Fibroblast of peridontal ligament (primary cell): ENCODE results near the gene GNAQ.

Experiments used
- DNase-seq: peaks from one replicate; pipeline ENCODE4 v3.0.0-alpha.2; 2010; ENCODE audit errors: extremely low read depth

GNAQ gene

GRCh38 chr9:77815260-77815659 is 216.4 kb downstream of the GNAQ start:
- DNase-seq, result no peak

DNA sequence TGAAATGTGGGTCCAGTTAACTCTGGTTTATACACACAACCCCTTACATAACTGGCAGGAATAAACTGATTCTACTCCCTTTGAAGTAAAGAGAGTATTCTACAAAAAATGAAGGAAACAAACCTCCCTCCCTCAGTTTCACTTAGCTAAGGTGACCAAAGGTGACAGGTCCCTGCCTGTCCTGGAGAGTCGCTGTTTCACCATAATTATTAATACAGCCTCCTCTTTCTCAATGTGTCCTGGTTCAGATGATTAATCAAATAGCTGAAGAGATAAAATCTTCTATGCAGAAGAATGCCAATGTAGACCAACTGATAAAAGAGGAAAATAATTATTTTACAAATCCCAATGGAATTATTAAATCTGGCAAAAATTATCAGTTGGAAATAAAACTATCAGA is 219.8 kb downstream of the GNAQ start:
- no peak for DNase-seq

- no peak for DNase-seq
Observed at GRCh38 chr9:77810637-77811119, 220.9 kb downstream of the GNAQ start.

- no peak for DNase-seq
Observed at GRCh38 chr9:77810047-77810446, 221.6 kb downstream of the GNAQ start.

- no peak for DNase-seq
Observed at GRCh38 chr9:77809552-77809951, 222.1 kb downstream of the GNAQ start.

- DNase-seq, result no peak
Observed at GRCh38 chr9:77808751-77809081, 222.9 kb downstream of the GNAQ start.

DNA sequence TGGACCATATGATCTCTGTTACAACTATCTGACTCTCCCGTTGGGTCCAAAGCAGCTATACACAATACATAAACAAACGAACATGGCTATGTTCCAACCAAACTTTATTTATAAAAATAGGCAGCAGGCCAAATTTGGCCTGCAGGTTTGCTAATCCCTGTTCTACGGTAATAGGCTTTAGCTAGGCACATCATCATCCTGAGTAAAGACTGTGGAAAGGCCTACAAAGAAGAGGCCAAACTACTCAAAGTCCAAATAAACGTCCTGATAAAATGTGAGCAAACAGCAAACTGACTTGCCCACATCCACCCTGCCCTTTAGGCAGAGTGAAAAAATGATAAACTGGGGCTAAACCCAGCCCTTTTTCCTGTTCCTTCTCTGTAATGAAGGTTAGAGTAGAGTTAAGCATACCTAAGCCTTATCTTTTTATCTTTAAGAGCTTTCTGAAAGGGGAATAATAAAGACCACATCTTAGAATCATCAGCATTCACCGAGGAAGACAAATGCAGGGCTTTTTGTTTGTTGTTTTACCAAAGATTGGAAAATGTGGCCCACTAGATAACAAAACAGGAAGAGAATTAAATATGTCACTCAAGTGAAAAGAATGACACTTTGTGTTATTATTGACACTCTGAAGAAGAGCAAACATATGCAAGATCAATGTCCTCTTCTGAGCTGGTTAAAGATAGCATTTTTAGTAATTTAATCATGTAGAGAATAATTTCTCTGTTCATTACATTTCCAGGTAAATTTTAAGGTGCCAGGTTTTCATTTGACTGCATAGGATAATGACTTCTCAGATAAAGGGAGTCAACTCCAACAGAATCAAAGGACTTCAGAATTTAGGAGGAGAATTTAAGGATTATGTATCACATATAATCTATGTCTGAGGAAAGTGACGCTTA is 223.5 kb downstream of the GNAQ start:
- no peak for DNase-seq

GRCh38 chr9:77807281-77807683 is 224.3 kb downstream of the GNAQ start:
- peak; percentile 99 for DNase-seq

GRCh38 chr9:77806741-77807140 is 224.9 kb downstream of the GNAQ start:
- DNase-seq, result no peak

GRCh38 chr9:77805810-77806209 is 225.8 kb downstream of the GNAQ start:
- no peak for DNase-seq

GRCh38 chr9:77803423-77803822 is 228.2 kb downstream of the GNAQ start:
- no peak for DNase-seq

DNA sequence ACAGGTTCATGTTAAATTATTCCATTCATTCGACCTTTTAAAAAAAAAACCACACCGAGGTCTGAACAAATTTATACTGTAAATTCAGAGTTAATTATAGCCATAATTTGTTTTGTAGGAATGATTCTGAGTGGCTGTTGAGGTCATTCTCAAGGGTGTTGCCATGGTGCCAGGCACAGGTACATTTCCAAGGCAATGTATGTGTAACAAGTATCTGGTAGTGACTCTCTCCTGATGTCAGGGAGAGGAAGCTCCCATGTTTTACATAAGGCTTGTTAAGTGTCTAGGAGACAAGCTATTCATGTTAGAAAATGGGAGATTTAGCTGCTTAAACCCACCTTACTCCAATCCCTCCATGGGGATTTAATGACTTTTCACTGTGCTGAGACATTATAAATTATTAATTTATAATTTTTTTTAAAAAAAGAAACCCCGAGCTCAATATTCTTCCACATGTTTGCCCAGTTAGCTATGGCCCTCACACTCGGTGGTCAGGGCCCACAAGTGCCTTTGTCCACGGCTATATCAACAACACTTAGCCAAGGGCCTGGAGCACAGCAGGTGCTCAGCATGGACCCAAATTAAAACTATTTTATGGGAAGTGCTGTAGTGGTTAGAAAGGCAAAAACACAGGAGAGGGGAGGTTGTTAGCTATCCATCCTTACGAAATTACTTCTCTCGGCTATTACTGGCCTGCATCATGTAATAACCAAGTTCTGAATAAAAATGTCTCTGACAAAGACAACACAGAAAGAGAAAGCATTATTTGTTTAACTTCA is 228.9 kb downstream of the GNAQ start:
- DNase-seq, result no peak

GRCh38 chr9:77802064-77802463 is 229.5 kb downstream of the GNAQ start:
- DNase-seq, result no peak

DNA sequence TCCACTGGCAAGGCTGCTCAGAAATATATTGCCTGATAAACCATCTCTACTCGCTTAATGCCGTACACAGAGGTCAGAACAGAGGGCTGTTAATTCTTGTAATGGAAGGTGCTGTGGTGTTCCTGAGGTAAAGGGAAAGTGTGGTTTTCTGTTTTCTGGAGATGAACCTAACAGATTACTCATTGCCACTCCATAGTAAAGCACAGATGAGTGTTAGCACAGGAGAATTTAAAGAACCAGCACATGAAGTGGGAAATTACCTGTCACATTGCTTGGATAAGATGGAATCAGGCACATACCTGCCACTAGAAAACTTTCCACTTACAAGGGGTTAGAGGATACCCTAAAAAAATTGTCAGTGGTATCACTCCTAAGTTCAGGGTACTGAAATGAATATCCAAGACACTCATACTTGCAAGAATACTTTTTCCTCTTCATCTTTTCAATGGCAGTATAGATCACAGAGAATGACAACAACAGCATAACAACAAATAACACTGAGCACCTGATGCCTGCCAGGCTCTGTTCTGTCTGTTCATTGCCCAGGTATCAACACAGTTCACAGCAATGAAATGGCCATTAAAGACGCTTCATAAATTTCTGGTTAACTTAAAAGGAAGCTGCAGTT is 230.6 kb downstream of the GNAQ start:
- DNase-seq, result no peak

DNA sequence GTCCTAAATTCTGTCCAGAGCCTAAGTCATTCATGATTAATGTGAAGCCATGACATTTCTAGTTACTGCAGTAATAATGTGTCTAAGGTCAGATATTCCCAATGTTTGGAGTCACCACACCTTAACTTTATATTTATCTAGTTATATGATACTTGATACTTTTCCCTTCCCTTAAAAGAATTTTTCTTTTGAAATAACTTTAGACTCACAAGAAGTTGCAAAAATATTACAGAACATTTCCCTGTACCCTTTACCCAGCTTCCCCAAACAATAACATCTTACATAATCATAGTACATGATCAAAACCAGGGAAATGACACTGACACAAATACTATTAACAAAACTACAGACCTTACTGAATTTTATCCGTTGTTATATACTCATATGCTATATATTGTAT is 233.5 kb downstream of the GNAQ start:
- DNase-seq, result no peak

DNA sequence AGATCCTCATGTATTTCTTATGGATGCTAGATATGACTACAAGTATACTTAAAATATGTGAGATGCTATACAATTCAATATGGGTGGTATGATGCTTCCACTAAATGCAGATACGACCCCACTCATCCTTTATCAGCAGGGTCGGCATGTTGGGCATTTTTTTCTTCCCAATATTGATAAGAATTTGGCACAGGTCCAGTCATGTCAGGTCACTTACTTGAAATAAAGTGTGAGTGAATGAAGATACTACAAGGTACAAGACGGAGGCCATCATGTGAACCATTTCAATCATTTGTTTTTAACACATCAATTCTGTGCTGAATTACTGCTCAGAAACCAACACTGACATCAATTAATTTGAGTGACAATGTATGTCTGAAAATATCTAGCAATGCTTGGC is 236.6 kb downstream of the GNAQ start:
- no peak for DNase-seq

GRCh38 chr9:77793849-77794248 is 237.8 kb downstream of the GNAQ start:
- peak; percentile 55 for DNase-seq

GRCh38 chr9:77789891-77790290 is 241.7 kb downstream of the GNAQ start:
- no peak for DNase-seq

GRCh38 chr9:77785341-77785740 is 246.3 kb downstream of the GNAQ start:
- no peak for DNase-seq

GRCh38 chr9:77783518-77783917 is 248.1 kb downstream of the GNAQ start:
- DNase-seq, result no peak

- DNase-seq, result no peak
Observed at GRCh38 chr9:77779010-77779409, 252.6 kb downstream of the GNAQ start.

- no peak for DNase-seq
Observed at GRCh38 chr9:77773381-77773780, 258.2 kb downstream of the GNAQ start.

GRCh38 chr9:77772646-77773045 is 259.0 kb downstream of the GNAQ start:
- no peak for DNase-seq
